K562 (cell line): ENCODE data around the gene MAGI2. TPM values are rescaled to one million over a fixed set of nuclear protein-coding genes. Genes with fewer than 3 reads are reported as not detected.

Experiments used
- ATAC-seq: fragments of 200-7000 bp; cut with Tn5 transposase; 3 replicates; pipeline ENCODE4 v1.9.1; 2020; ENCODE audit warnings: moderate library complexity
- BruUV-seq: library from RNA; stranded (reverse); fragments of 400-500 nt; replicated peaks from 2 replicates; lab custom pipeline; 2021; lab: Mats Ljungman, UMichigan
- CTCF ChIA-PET: fragments of 300-600 bp; formaldehyde crosslinking; extraction: SDS; loops from one replicate; lab custom pipeline; 2021; ENCODE audit warnings: low intra/inter-chr PET ratio; lab: Yijun Ruan, JAX
- POLR2A ChIA-PET: fragments of 300-600, 350-650 bp; sonication (Branson Sonifier 250); formaldehyde crosslinking; extraction: SDS; loops from one replicate; lab custom pipeline; 2021; ENCODE audit warnings: antibody characterized with exemption, inconsistent platforms; lab: Yijun Ruan, JAX
- DNase-seq, 4 experiments: peaks; one replicate each; pipeline versions ENCODE4 v3.0.0 to v3.0.0-alpha.2; 2011 to 2018; ENCODE audit warnings: low spot score in 3 of 4, mixed read lengths in 3 of 4; ENCODE audit errors: extremely low read depth in 1 of 4
- FAIRE-seq: peaks from 2 replicates; lab custom pipeline; 2011; peaks lifted over from hg19 to GRCh38; lab: Jason Lieb, UNC
- H2AFZ ChIP-seq: 2 replicates; pipeline ENCODE4 v1.6.0; 2011; ENCODE audit warnings: low read depth, low read length, control low read depth, inconsistent platforms
- H3K27ac ChIP-seq: fragments of 200-600 bp; 3 replicates; pipeline ENCODE4 v1.8.0; 2011; ENCODE audit warnings: low read depth, mild to moderate bottlenecking, control low read depth, inconsistent platforms, low read length, moderate library complexity, mixed read lengths; ENCODE audit errors: extremely low read depth
- H3K27me3 ChIP-seq, 2 experiments: fragments of 300-600 bp in 1 of 2; 2 replicates in 1 of 2; 3 replicates in 1 of 2; pipeline versions ENCODE4 v1.6.0 to v1.8.0; 2011; ENCODE audit warnings: inconsistent platforms in 2 of 2, low read length in 2 of 2, mild to moderate bottlenecking in 1 of 2, mixed read lengths in 1 of 2, moderate library complexity in 1 of 2; ENCODE audit not compliant: control insufficient read depth in 2 of 2, insufficient read depth in 2 of 2
- H3K36me3 ChIP-seq: fragments of 300-600 bp; 3 replicates; pipeline ENCODE4 v1.8.0; 2011; ENCODE audit warnings: mild to moderate bottlenecking, low read length, inconsistent platforms; ENCODE audit not compliant: control insufficient read depth, insufficient read depth
- H3K4me1 ChIP-seq, 2 experiments: fragments of 200-600 bp in 1 of 2; replicated peaks in 1 of 2; 2 replicates in 1 of 2; 3 replicates in 1 of 2; pipeline versions ENCODE4 v1.5.1 to v1.8.0; 2011; ENCODE audit warnings: inconsistent platforms in 2 of 2, low read length in 2 of 2, mild to moderate bottlenecking in 1 of 2, mixed read lengths in 1 of 2, moderate library complexity in 1 of 2; ENCODE audit not compliant: control insufficient read depth in 2 of 2, insufficient read depth in 2 of 2
- H3K4me2 ChIP-seq: 2 replicates; pipeline ENCODE4 v1.6.1; 2011; ENCODE audit warnings: low read length, control low read depth, inconsistent platforms, mixed read lengths; ENCODE audit not compliant: insufficient read depth
- H3K4me3 ChIP-seq: fragments of 200-600 bp; sonication (generic), shearing (Covaris generic); 2 replicates; pipeline ENCODE4 v1.5.1; 2016; ENCODE audit warnings: control low read depth, inconsistent platforms
- H3K79me2 ChIP-seq: fragments of 200-600 bp; 3 replicates; pipeline ENCODE4 v1.8.0; 2011; ENCODE audit warnings: low read length, inconsistent platforms; ENCODE audit not compliant: control insufficient read depth, insufficient read depth
- H3K9ac ChIP-seq, 2 experiments: 2 replicates each; pipeline versions ENCODE4 v1.6.0 to v1.6.1; 2011; ENCODE audit warnings: low read depth in 2 of 2, low read length in 2 of 2, control low read depth in 1 of 2, inconsistent platforms in 1 of 2, mild to moderate bottlenecking in 1 of 2, mixed read lengths in 1 of 2; ENCODE audit not compliant: insufficient read depth in 1 of 2
- H3K9me1 ChIP-seq: one replicate; pipeline ENCODE4 v1.6.0; 2011; ENCODE audit warnings: inconsistent platforms, mild to moderate bottlenecking, low read length, moderate library complexity; ENCODE audit not compliant: control insufficient read depth, insufficient read depth
- H3K9me3 ChIP-seq: replicated peaks from 2 replicates; pipeline ENCODE4 v1.5.1; 2011; ENCODE audit warnings: low read depth, low read length, inconsistent platforms; ENCODE audit not compliant: control insufficient read depth, insufficient read depth
- H4K20me1 ChIP-seq: replicated peaks from 2 replicates; pipeline ENCODE4 v1.6.1; 2011; ENCODE audit warnings: low read length, inconsistent platforms, mixed read lengths; ENCODE audit not compliant: control insufficient read depth, insufficient read depth
- BMI1 ChIP-seq: fragments of 150-350 bp; IDR thresholded peaks from 2 replicates; pipeline ENCODE4 v1.6.1; 2014; ENCODE audit warnings: low read length
- CC2D1A ChIP-seq: fragments of 450-650 bp; IDR thresholded peaks from 2 replicates; pipeline ENCODE4 v1.6.1; 2017; ENCODE audit warnings: mild to moderate bottlenecking
- CCAR2 ChIP-seq: fragments of 200-400 bp; formaldehyde crosslinking; IDR thresholded peaks from 2 replicates; pipeline ENCODE4 v1.6.1; 2017; ENCODE audit warnings: mild to moderate bottlenecking, low read depth, low read length
- FOXA1 ChIP-seq: fragments of 450-650 bp; IDR thresholded peaks from 2 replicates; pipeline ENCODE4 v1.6.1; 2016; ENCODE audit warnings: mild to moderate bottlenecking, borderline replicate concordance
- NFATC3 ChIP-seq: fragments of 450-650 bp; IDR thresholded peaks from 2 replicates; pipeline ENCODE4 v1.6.1; 2017; ENCODE audit warnings: mild to moderate bottlenecking
- POLR3A ChIP-seq: IDR thresholded peaks from 2 replicates; pipeline ENCODE4 v1.6.1; 2011; ENCODE audit warnings: borderline replicate concordance, mild to moderate bottlenecking, moderate library complexity; ENCODE audit not compliant: insufficient read length, insufficient read depth; ENCODE audit errors: extremely low read depth
- PRPF4 ChIP-seq: fragments of 200-400 bp; formaldehyde crosslinking; IDR thresholded peaks from one replicate; pipeline ENCODE4 v1.6.1; 2017; ENCODE audit warnings: low read length, low read depth, mild to moderate bottlenecking; ENCODE audit not compliant: insufficient read depth, poor library complexity, severe bottlenecking
- SAP30 ChIP-seq: fragments of 200-600 bp; sonication (generic); IDR thresholded peaks from 2 replicates; pipeline ENCODE4 v1.6.1; 2012; ENCODE audit warnings: borderline replicate concordance, low read depth, mild to moderate bottlenecking, moderate library complexity, low read length, control low read depth, inconsistent platforms; ENCODE audit not compliant: insufficient read depth, poor library complexity, severe bottlenecking
- TEAD4 ChIP-seq, 2 experiments: sonication (generic) in 1 of 2; formaldehyde crosslinking in 1 of 2; IDR thresholded peaks; 2 replicates each; pipeline versions ENCODE4 v1.6.1 to v1.8.0; 2012 to 2022; ENCODE audit warnings: borderline replicate concordance in 1 of 2, inconsistent platforms in 1 of 2, low read length in 1 of 2, mild to moderate bottlenecking in 1 of 2, missing genetic modification reagents in 1 of 2
- ZNF232 ChIP-seq: sonication (generic); formaldehyde crosslinking; IDR thresholded peaks from 2 replicates; pipeline ENCODE4 v1.8.0; 2022; ENCODE audit warnings: mild to moderate bottlenecking, missing genetic modification reagents
- whole genome bisulfite sequencing: fragments of 100-300 bp; shearing (Covaris generic); methylation state at CpG from one replicate; pipeline ENCODE4 v1.1.6; 2016; ENCODE audit warnings: low coverage, mixed read lengths; ENCODE audit not compliant: insufficient coverage; ENCODE audit errors: missing lambda C conversion rate; 5-methylcytosine and 5-hydroxymethylcytosine counted together
- in situ Hi-C: fragments of 300-500 bp; cut with MboI; formaldehyde crosslinking; loops from 4 replicates; pipeline ENCODE4 v1.15.0; 2018; ENCODE audit warnings: inconsistent platforms, mixed read lengths
- intact Hi-C: fragments of 100-400 bp; cut with micrococcal nuclease; formaldehyde crosslinking; loops from 2 replicates; pipeline ENCODE4 v1.14.2; 2022
- polyA plus RNA-seq, 8 experiments: library from polyadenylated mRNA; depleted of rRNA in 4 of 8; stranded (reverse) in 5 of 8; unstranded in 3 of 8; fragments of >200 nt; fragmentation: Nextera tagmentation in 2 of 8; fragmentation: Illumina TruSeq in 1 of 8; extraction: Ambion mirVana in 2 of 8; extraction: Trizol in 1 of 8; gene quantifications; 2 replicates each; pipeline versions ENCODE4 v1.2.1 to v1.2.3, GENCODE V29; 2011 to 2014; ENCODE audit warnings: inconsistent platforms in 1 of 8, missing spikeins in 1 of 8
- total RNA-seq, 7 experiments: library from RNA; depleted of rRNA in 6 of 7; stranded (reverse); fragments of >200 nt in 6 of 7; fragmentation: Illumina TruSeq in 2 of 7; extraction: Trizol in 2 of 7; gene quantifications; 2 replicates each; pipeline versions ENCODE4 v1.2.1 to v1.2.3, GENCODE V29; 2011 to 2021; ENCODE audit warnings: low replicate concordance in 1 of 7
- TF ChIP-seq, protein P1 (sequence below): fragments of 250-450 bp; sonication (Bioruptor Pico); IDR thresholded peaks from 2 replicates; pipeline ENCODE4 v1.5.0; 2021
- TF ChIP-seq, protein P2 (sequence below), 2 experiments: IDR thresholded peaks; 2 replicates each; pipeline ENCODE4 v1.6.1; 2011; ENCODE audit warnings: borderline replicate concordance in 1 of 2, control low read depth in 1 of 2, low read depth in 1 of 2, low read length in 1 of 2, mild to moderate bottlenecking in 1 of 2, mixed read lengths in 1 of 2, moderate library complexity in 1 of 2; ENCODE audit not compliant: insufficient read depth in 1 of 2, insufficient read length in 1 of 2, poor library complexity in 1 of 2, severe bottlenecking in 1 of 2; ENCODE audit errors: extremely low read depth in 1 of 2
- TF ChIP-seq, protein P3 (sequence below): fragments of 250-450 bp; sonication (Bioruptor Pico); IDR thresholded peaks from 2 replicates; pipeline ENCODE4 v1.4.0; 2020; ENCODE audit warnings: borderline replicate concordance

Gene MAGI2
- total and polyA plus RNA-seq, 9 of the 15 experiments (the other 6 are each of a cell fraction or from before 2014, with no cell fraction given): 0.27 to 1.4 (median 0.70) TPM

DNA sequence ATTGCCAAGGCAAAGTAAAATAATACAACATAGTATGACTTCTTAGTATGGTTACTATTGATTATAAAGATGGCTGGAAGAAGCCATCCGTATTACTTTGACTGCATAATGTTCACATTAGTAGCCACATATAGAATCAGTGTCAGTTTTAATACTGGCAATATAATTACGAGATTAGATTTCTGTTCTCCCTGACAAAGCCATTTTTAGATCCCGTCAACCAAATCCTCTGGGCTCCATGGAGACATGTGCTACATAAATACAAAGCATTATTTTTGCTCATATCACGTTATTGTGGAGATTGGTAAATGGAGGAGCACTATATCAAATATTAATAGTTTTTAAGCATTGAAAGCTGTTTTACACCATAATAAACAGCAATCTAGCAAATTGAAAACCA, 124.0 kb downstream of the MAGI2 start:
- TF ChIP-seq CCAR2: no peak
- TF ChIP-seq, protein P1, sequence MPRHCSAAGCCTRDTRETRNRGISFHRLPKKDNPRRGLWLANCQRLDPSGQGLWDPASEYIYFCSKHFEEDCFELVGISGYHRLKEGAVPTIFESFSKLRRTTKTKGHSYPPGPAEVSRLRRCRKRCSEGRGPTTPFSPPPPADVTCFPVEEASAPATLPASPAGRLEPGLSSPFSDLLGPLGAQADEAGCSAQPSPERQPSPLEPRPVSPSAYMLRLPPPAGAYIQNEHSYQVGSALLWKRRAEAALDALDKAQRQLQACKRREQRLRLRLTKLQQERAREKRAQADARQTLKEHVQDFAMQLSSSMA (CRISPR knock-in tag): no peak
- TF ChIP-seq SAP30: no peak
- TF ChIP-seq ZNF232 (CRISPR knock-in tag): no peak
- TF ChIP-seq POLR3A: no peak
- TF ChIP-seq PRPF4: no peak
- no peak for TF ChIP-seq BMI1
- TF ChIP-seq NFATC3: no peak
- TF ChIP-seq, protein P2, sequence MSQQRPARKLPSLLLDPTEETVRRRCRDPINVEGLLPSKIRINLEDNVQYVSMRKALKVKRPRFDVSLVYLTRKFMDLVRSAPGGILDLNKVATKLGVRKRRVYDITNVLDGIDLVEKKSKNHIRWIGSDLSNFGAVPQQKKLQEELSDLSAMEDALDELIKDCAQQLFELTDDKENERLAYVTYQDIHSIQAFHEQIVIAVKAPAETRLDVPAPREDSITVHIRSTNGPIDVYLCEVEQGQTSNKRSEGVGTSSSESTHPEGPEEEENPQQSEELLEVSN (IDR thresholded peaks at IDR 0.05; ENCODE audit: borderline replicate concordance in 1 of 2, extremely low read depth in 1 of 2, insufficient read depth in 1 of 2, insufficient read length in 1 of 2, low read depth in 1 of 2, low read length in 1 of 2, poor library complexity in 1 of 2, severe bottlenecking in 1 of 2): no peak
- no peak for TF ChIP-seq CC2D1A
- no peak for TF ChIP-seq TEAD4 (IDR thresholded peaks at IDR 0.05; ENCODE audit: low read length)
- TF ChIP-seq TEAD4 (CRISPR knock-in tag; IDR thresholded peaks at IDR 0.05; ENCODE audit: borderline replicate concordance): no peak
- TF ChIP-seq, protein P3, sequence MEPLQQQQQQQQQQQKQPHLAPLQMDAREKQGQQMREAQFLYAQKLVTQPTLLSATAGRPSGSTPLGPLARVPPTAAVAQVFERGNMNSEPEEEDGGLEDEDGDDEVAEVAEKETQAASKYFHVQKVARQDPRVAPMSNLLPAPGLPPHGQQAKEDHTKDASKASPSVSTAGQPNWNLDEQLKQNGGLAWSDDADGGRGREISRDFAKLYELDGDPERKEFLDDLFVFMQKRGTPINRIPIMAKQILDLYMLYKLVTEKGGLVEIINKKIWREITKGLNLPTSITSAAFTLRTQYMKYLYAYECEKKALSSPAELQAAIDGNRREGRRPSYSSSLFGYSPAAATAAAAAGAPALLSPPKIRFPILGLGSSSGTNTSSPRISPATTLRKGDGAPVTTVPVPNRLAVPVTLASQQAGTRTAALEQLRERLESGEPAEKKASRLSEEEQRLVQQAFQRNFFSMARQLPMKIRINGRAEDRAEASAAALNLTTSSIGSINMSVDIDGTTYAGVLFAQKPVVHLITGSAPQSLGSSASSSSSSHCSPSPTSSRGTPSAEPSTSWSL (CRISPR knock-in tag): no peak
- no peak for TF ChIP-seq FOXA1
- DNase-seq (no peak), FAIRE-seq (no peak), ATAC-seq (no peak)
- no peaks in the 10 kb centered on the region for H3K9me3 ChIP-seq
- H3K4me2 ChIP-seq: no peak overlapping the region
- whole genome bisulfite sequencing: 1% methylated on average over 4 of the region's 4 CpGs
- H3K27ac ChIP-seq: no peak overlapping the region
- H3K36me3 ChIP-seq: no peaks in the 10 kb centered on the region
- H3K9ac ChIP-seq: no peak overlapping the region
- H3K4me1 ChIP-seq: no peaks in the 10 kb centered on the region
- intact Hi-C loops: no loop called here
- H3K27me3 ChIP-seq: no peaks in the 10 kb centered on the region
- no TSS peak for BruUV-seq
- in situ Hi-C loops: no loop called here
- no peaks in the 10 kb centered on the region for H3K9me1 ChIP-seq
- no peak overlapping the region for H3K4me3 ChIP-seq
- H3K79me2 ChIP-seq: no peaks in the 10 kb centered on the region
- no peak overlapping the region for H2AFZ ChIP-seq
- H4K20me1 ChIP-seq: no peaks in the 10 kb centered on the region
- ChIA-PET POLR2A (no interaction called here), CTCF (no interaction called here)
